ENCODE results near the gene URI1. TPM values are rescaled to one million over a fixed set of nuclear protein-coding genes. Genes with fewer than 3 reads are reported as not detected.

The URI1 gene
- total RNA-seq, 2 donors from 2014 or later = 49.6 to 59.7 TPM

- Mint-ChIP-seq H3K9me3 (no peaks in the 10 kb centered on the region), H3K4me3 (no peak overlapping the region), H3K4me1 (no peaks in the 10 kb centered on the region), H3K36me3 (ENCODE audit: low read depth) (no peaks in the 10 kb centered on the region), H3K27me3 (ENCODE audit: insufficient read depth) (no peaks in the 10 kb centered on the region), H3K27ac (no peak overlapping the region)
- Histone ChIP-seq H3K36me3 (ENCODE audit: control insufficient read depth, insufficient read depth, low read length) (no peaks in the 10 kb centered on the region), H3K27ac (ENCODE audit: low read depth, low read length) (no peak overlapping the region), H3K9me3 (ENCODE audit: control insufficient read depth, low read length) (no peaks in the 10 kb centered on the region), H3K27me3 (ENCODE audit: control insufficient read depth, insufficient read depth, low read length, poor library complexity, severe bottlenecking) (no peaks in the 10 kb centered on the region), H3K4me1 (ENCODE audit: control insufficient read depth, insufficient read depth, low read length) (no peaks in the 10 kb centered on the region), H3K9ac (ENCODE audit: extremely low read depth, low read length, poor library complexity, severe bottlenecking) (no peak overlapping the region), H3K4me3 (ENCODE audit: low read length) (no peak overlapping the region)
- 91 to 96% methylated on average over 1 to 2 of the region's 2 CpGs for WGBS, 2 experiments (ENCODE audit: insufficient coverage in 1 of 2, insufficient read length in 1 of 2)
- DNase-seq = no peak
- no peak for TF ChIP-seq CTCF (conservative IDR thresholded peaks at IDR 0.05)
Measured at GRCh38 chr19:29971002-29971401, 29.0 kb downstream of the URI1 start.

- Histone ChIP-seq H3K9me3 (ENCODE audit: control insufficient read depth, low read length) (no peaks in the 10 kb centered on the region), H3K27ac (ENCODE audit: low read depth, low read length) (no peak overlapping the region), H3K36me3 (ENCODE audit: control insufficient read depth, insufficient read depth, low read length) (no peaks in the 10 kb centered on the region), H3K9ac (ENCODE audit: extremely low read depth, low read length, poor library complexity, severe bottlenecking) (no peak overlapping the region), H3K4me1 (ENCODE audit: control insufficient read depth, insufficient read depth, low read length) (no peaks in the 10 kb centered on the region), H3K4me3 (ENCODE audit: low read length) (no peak overlapping the region), H3K27me3 (ENCODE audit: control insufficient read depth, insufficient read depth, low read length, poor library complexity, severe bottlenecking) (no peaks in the 10 kb centered on the region)
- no peaks in the 10 kb centered on the region for H3K9me3 Mint-ChIP-seq
- no peak for TF ChIP-seq CTCF (conservative IDR thresholded peaks at IDR 0.05)
- WGBS, 2 experiments (ENCODE audit: insufficient coverage in 1 of 2, insufficient read length in 1 of 2) = 95% methylated on average over 2 of the region's 3 CpGs; no CpG with 5 or more reads in 1 of the 2 experiments
- H3K27ac Mint-ChIP-seq = no peak overlapping the region
- no peaks in the 10 kb centered on the region for H3K36me3 Mint-ChIP-seq (ENCODE audit: low read depth)
- H3K27me3 Mint-ChIP-seq (ENCODE audit: insufficient read depth) = no peaks in the 10 kb centered on the region
- no peaks in the 10 kb centered on the region for H3K4me1 Mint-ChIP-seq
- no peak overlapping the region for H3K4me3 Mint-ChIP-seq
- DNase-seq = no peak
Measured at GRCh38 chr19:29971648-29972047, 29.6 kb downstream of the URI1 start.

GRCh38 chr19:29974701-29975100 is 32.7 kb downstream of the URI1 start:
- Mint-ChIP-seq H3K4me3 (no peak overlapping the region), H3K27ac (no peak overlapping the region), H3K36me3 (ENCODE audit: low read depth) (no peaks in the 10 kb centered on the region), H3K4me1 (no peaks in the 10 kb centered on the region), H3K27me3 (ENCODE audit: insufficient read depth) (no peaks in the 10 kb centered on the region), H3K9me3 (no peaks in the 10 kb centered on the region)
- no peak for TF ChIP-seq CTCF (conservative IDR thresholded peaks at IDR 0.05)
- Histone ChIP-seq H3K27me3 (ENCODE audit: control insufficient read depth, insufficient read depth, low read length, poor library complexity, severe bottlenecking) (no peaks in the 10 kb centered on the region), H3K4me3 (ENCODE audit: low read length) (no peak overlapping the region), H3K4me1 (ENCODE audit: control insufficient read depth, insufficient read depth, low read length) (no peaks in the 10 kb centered on the region), H3K36me3 (ENCODE audit: control insufficient read depth, insufficient read depth, low read length) (no peaks in the 10 kb centered on the region), H3K9ac (ENCODE audit: extremely low read depth, low read length, poor library complexity, severe bottlenecking) (no peak overlapping the region), H3K27ac (ENCODE audit: low read depth, low read length) (no peak overlapping the region), H3K9me3 (ENCODE audit: control insufficient read depth, low read length) (no peaks in the 10 kb centered on the region)
- DNase-seq = no peak
- 79% methylated on average over 2 of the region's 2 CpGs; no CpG with 5 or more reads in 1 of the 2 experiments for WGBS, 2 experiments (ENCODE audit: insufficient coverage in 1 of 2, insufficient read length in 1 of 2)

All from endodermal cell (in vitro differentiated cells).